ENCODE results near the gene CNBD2.

The CNBD2 gene

DNA sequence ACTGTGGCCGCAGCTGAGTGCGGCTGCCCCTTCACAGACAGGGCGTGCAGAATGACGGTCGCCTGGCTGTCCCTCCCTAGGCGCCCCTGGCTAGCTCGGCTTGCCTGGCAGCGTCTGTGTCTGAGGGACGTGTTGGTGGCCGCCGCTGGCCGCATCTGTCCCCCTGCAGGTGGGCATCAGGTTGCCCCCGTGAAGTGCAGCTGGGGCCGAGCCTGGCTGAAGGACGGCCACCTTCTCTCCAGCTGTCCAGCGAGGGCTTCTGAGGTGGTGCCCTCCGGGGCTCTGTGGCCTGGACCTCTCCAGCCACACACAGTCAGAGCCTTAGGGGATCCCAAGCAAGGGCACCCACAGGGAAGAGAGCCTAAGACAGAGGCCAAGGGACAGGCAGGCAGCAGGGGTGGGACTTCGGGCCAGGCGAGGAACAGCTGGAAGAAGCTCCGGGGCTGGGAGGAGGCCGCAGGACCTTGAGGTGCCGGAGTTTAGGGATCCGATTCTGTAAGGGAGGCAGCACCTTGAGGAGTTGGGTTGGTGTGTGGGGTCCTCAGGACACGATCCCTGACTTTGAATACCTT lies 97.1 kb downstream of the CNBD2 start:
- TF ChIP-seq CTCF (IDR thresholded peaks at IDR 0.05): no peak

DNA sequence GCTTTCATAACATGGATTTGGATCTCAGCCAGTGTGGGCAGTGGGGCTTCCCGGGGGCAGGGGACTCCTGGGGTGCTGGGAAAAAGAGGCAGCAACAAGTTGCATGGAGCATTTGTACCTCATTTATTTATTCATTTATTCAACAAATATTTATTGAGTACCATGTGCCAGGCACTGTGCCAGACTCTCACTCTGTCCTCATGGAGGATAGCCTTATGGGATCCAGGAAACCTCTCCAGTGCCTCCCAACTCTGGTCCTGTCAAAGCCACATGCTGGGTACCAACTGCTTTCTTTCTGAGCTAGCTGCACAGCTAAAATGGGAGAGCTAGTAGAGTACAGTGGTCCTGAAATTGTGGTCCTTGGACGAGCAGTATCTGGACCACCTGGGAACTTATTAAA lies 98.4 kb downstream of the CNBD2 start:
- no peak for TF ChIP-seq CTCF (IDR thresholded peaks at IDR 0.05)

- no peak for TF ChIP-seq CTCF (IDR thresholded peaks at IDR 0.05)
Observed at GRCh38 chr20:36070451-36070850, 102.1 kb downstream of the CNBD2 start.

GRCh38 chr20:36071848-36072247 lies 103.5 kb downstream of the CNBD2 start:
- no peak for TF ChIP-seq CTCF (IDR thresholded peaks at IDR 0.05)

- TF ChIP-seq CTCF (IDR thresholded peaks at IDR 0.05): no peak
Observed at GRCh38 chr20:36074983-36075382, 106.6 kb downstream of the CNBD2 start.

GRCh38 chr20:36079486-36079885 lies 111.1 kb downstream of the CNBD2 start:
- no peak for TF ChIP-seq CTCF (IDR thresholded peaks at IDR 0.05)
